AG08396 (cell line): ENCODE results near the gene MPND.

ENCODE experiments used
- DNase-seq: peaks from one replicate; pipeline ENCODE4 v3.0.0; 2012; ENCODE audit warnings: low spot score, mixed read lengths

The MPND gene

DNA sequence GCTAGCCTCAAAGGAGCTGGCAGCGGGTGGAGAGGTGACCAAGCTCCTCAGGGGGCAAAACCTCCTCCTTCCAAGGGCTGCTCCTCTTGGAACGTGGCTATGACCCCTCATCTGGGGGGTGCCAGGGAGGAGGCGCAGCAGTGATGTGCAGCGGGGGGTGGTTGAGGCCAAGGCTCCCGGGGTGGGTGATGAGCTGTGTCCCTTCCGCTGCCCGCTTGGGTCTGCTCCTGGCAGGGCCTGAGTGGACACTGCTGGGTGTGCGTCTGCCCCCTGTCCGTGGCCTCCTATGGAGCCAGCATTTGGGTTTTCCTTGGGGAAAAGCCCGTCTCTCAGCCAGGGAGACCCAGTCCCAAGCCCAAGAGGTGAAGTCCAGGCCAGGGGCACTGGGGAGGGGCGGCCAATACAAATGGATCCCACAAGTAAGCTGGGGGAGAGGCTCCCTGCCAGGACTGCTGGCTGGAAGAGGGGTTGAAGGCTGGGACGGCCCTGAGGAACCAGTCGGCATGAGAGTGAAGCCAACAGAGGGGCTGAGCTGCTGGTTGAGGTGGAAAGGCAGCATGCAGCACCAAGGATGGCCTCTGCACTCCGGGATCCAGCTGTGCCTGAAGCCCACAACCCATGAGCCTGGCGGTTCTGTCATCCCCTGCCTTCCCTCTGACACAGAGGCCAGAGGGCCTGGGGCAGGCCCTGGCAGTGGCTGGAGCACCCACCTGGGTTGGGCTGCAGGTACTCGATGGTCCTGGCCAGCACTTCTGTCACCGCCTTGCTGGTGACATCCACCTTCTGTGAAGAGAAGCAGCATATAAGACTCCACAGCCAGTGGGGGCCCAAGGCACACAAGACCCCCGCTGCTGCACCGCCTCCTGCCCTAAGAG, 22.7 kb downstream of the MPND start:
- DNase-seq = peak; percentile 5

DNA sequence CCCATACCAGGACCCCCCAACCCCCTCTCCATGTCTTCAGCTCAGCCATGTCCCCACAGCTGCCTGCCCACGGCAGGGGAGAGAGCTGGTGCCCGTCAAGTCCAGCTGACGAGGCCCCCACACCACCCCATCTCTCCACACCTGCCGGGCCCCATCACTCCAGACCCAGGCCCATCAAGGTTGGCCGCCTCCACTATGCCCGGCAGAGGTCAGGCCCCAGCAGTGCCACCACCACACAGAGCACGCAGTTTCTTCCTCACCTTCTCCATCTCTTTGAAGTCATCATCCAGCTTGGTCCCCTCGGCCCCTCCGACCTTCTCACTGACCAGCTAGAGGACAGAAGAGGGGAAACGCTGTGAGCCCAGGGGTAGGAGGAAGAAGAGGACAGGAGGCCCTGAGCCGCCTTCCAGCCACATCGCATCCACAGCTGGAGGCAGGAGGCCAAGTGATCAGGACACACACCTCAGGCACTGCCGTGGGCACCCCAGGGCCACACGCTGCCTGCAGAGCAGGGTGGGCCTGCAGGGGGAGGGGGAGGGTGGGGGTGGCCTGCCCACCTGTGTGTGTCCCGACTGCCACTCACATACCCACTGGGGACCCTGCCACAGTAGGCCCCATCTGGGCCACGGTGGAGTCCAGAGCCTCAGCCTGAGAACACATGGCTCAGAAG, 23.4 kb downstream of the MPND start:
- peak; percentile 3 for DNase-seq

- peak; percentile 3 for DNase-seq
Measured at GRCh38 chr19:4367336-4367723, 24.0 kb downstream of the MPND start.

- peak; percentile 3 for DNase-seq
Measured at GRCh38 chr19:4367781-4368127, 24.4 kb downstream of the MPND start.

GRCh38 chr19:4368128-4368820, 24.9 kb downstream of the MPND start:
- DNase-seq = peak; percentile 12

DNA sequence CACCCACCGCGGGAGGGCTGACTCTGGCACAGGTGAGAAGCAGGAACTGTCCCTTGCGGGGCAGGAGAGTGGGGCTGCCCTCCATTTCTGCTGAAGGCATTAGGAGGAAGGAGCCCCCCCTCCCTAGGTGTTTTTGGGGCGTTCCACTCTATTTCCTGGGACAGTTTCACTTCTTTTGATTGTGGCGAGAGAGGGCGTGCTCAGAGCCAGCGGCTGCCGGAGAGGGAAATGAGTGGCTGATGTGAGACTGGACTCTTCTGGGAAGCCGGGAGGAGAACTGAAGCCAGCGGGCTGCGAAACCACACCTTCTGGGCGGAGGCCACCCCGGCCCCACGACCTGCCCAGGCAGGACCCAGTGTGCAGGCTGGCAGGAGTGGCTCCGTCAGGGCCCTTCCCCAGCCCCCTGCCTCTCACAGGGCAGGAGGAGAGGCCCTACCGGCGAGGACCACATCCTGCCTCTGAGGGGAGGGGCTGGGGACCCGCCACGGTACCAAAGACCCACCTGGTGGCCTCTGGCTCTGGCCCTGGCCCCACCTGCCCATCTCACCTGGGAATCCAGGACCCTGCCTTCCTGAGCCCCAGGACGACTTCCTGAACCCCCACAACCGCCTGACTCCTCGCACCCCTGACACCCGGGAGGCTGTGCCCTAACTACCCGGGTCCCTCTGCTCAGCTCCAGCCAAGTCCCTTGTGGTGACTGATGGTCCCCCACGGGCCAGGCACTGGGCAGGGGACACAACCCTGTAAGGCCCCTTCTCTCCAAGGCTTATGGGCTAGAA, 25.9 kb downstream of the MPND start:
- DNase-seq = peak; percentile 18

GRCh38 chr19:4369888-4370260, 26.5 kb downstream of the MPND start:
- no peak for DNase-seq

GRCh38 chr19:4370418-4371041, 27.2 kb downstream of the MPND start:
- DNase-seq = no peak

DNA sequence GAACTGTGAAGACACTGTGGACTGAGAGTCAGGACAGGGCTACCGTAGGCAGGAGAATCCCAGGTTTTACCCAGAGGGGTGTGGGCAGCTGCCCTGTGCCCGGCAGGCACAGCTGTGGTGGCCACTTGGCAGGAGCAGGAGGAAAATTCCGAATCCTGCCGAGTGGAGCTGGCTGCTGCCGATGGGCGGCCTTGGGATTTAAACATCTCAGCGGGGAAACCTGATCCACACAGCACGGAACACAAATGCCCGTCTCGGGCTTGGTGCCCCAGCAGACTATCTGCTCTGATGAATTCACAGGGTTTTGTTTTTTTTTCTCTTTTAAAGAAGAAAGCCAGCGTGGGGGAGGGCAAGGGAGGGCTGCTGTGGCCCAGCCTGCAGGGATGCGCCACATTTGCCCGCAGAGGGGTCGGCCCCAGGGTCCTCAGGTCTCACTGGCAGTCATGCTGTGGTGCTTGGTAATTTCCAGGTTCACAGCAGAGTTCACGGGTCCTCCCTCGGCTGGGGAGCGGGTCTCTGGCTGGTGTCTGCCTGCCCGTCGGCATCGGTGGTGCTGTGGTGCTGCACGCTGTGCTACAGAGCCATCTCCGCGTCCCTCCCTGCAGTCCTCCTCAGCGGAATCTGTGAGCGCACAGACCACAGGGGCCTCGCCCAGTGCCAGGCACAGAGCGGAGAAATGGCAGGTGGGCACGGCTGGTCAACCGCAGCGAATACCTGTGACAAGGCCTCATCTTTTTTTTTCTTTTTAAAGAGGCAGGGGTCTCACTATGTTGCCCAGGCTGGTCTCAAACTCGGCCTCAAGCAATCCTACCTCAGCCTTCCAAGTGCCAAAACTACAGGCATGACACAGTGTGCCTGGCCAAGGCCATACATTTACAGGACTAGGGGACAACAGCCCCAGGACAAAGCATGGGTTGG, 28.1 kb downstream of the MPND start:
- no peak for DNase-seq

DNA sequence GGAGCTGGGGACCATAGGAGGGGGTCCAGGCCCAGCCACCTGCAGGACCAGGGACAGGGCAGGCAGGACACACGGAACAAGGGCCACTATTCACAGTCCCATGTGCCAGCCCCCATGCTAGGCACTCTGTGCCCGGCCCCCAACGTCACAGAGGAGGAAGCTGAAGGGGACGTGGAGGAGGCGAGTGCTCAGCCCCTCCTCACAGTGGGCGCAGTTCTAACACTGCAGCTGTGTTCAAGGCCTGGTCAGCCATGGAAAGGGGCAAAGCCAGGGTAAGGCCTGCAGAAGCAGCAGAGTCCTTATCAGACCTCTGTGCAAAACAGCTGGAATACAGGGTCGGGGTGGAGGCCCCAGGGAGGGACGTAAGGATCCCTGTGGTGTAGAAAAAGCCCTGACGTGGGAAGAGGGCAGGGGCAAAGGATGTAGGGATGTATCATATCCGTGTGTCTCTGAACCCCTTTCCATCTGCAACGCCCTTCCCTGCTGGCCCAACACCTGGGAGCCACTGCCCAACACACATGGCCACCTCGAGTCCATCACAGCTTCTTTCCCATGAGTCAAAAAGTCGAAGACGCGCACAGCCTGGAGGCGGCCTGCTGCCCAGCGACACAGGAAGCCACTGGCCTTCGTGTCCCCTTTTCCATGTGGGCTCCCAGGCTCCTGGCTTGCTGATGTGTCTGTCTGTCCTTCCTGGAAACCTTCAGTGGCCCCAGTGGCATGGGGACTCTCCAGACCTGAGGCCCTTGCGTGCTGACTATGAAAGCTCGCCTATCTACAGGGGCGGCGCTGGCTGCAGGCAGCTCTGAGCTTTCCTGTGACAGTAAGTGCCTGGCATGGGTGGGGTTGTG, 29.0 kb downstream of the MPND start:
- no peak for DNase-seq

GRCh38 chr19:4373013-4373367, 29.6 kb downstream of the MPND start:
- DNase-seq = no peak

GRCh38 chr19:4373601-4374497, 30.5 kb downstream of the MPND start:
- DNase-seq = no peak

DNA sequence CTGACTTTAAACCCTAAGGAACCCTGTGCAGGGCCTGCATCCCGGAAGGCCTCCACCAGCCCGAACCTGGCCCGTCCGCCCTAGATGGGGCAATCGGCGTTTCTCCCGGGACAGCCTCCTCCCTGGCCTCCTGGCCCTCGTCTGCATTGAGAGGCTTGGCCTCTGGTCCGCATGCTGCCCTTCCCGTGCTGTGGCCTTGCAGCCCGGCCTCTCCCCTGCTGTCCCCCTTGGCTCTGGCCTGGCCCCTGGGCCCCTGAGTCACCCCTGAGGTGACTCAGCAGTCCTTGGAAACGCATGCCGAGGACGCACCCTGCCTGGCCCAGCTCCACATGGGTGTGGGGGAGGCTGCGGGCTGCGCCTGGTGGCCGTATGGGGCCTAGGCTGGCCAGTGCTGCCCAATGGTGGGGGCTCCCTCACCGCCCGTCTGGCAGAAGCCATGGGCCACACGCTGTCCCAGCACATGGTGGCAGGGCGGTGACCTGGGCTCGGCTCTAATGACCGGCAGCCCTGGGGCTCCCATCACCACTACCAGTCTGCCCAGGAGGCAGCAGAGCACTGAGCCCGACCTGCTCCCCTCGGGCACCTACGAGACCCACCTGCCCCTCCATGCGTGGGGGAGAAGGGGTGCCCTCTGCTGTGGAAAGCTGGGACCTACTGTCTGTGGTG, 31.3 kb downstream of the MPND start:
- DNase-seq = peak; percentile 89

DNA sequence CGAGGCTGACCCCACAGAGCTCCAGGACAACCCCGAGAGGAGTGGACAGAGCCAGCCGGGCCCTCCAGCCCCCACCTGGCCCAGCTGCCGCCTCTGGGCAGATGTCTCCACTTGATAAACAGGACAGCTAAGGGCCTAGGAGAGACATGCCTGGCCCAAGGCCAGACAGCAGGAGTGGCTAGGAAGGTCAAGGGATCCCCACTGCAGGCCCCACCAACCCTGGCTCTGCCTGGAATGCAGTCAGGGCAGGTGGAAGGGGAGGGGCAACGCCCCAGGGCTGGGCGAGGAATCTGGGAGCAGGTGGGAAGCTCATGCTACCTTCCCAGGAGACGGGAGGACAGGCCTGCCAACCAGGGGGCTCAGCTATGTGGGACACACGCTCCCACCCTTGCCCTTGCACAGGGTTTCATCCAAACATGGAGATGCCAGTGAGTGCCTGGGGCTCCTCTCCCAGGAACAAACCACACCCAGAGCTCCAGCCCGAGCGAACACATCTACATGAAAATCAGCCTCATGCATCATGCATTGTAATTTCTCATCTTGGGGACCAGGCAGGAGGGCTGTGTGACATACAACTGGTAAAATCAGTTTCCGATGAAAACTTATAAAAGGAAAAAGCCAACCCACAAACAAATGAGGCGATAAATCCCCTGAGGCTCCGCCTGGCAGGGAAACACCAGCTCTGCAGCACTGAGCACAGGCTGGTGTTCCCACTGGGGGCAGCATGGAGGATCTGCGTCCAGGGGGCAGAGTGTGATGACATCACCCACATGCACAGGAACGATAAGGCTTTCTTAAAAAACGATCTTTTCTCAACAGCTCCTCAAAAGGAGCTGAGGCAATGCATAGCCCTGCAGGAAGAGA, 32.0 kb downstream of the MPND start:
- DNase-seq = no peak

- DNase-seq = no peak
Measured at GRCh38 chr19:4376028-4376670, 32.8 kb downstream of the MPND start.

DNA sequence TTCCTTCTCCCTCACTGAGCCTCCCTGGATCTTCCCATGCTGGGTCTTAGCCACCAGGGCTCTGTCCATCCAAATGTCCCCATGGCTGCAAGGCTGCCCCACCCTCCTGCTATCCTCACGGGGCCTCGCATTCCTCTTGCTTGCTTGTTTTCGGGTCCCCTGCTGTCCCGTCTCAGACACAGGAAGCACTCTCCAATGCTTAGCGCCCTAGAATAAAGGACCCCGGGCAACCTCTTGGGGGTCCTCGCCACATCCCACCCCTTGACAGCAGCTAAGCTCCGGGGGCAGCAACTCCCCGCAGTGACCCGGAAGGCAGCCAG, 33.3 kb downstream of the MPND start:
- DNase-seq = no peak
